Transverse colon (tissue), 4 donors: ENCODE results near the gene TBL1X. TPM values are rescaled to one million over a fixed set of nuclear protein-coding genes. Genes with fewer than 3 reads are reported as not detected.

ENCODE experiments used
- DNase-seq: peaks from one replicate; pipeline ENCODE4 v3.0.0-alpha.2; 2019
- H3K27ac ChIP-seq, 4 donors: fragments of 200-600 bp; sonication (generic); 2 replicates each; pipeline ENCODE4 v1.5.1; 2016 to 2018; ENCODE audit warnings: inconsistent platforms in 4 of 4
- H3K27me3 ChIP-seq: fragments of 200-600 bp; sonication (generic); 2 replicates; pipeline ENCODE4 v1.5.1; 2017; ENCODE audit warnings: inconsistent platforms
- H3K36me3 ChIP-seq, 4 donors: fragments of 200-600 bp; sonication (generic); 2 replicates each; pipeline ENCODE4 v1.5.1; 2017 to 2019; ENCODE audit warnings: inconsistent platforms in 4 of 4
- H3K4me1 ChIP-seq, 4 donors: fragments of 200-600 bp; sonication (generic); 2 replicates each; pipeline ENCODE4 v1.5.1; 2017 to 2020; ENCODE audit warnings: inconsistent platforms in 4 of 4
- H3K4me3 ChIP-seq, 4 donors: fragments of 200-600 bp; sonication (generic); 1 replicate in 1 of 4; 2 replicates in 3 of 4; pipeline versions ENCODE4 v1.5.1 to v1.6.1; 2017 to 2019; ENCODE audit warnings: inconsistent platforms in 4 of 4
- H3K9me3 ChIP-seq, 2 donors: fragments of 200-600 bp; sonication (generic); 2 replicates each; pipeline ENCODE4 v1.5.1; 2017 to 2019; ENCODE audit warnings: inconsistent platforms in 2 of 2
- CTCF ChIP-seq, 5 experiments: fragments of 200-600 bp in 3 of 5; fragments of 450-650 bp in 2 of 5; sonication (generic) in 3 of 5; IDR thresholded peaks; 1 replicate in 2 of 5; 2 replicates in 3 of 5; pipeline ENCODE4 v1.5.1; 2016 to 2017; ENCODE audit warnings: antibody characterized with exemption in 5 of 5, inconsistent platforms in 3 of 5, mild to moderate bottlenecking in 2 of 5, moderate library complexity in 1 of 5
- EP300 ChIP-seq: sonication (generic); formaldehyde crosslinking; IDR thresholded peaks from one replicate; pipeline ENCODE4 v1.6.1; 2017; ENCODE audit warnings: antibody characterized with exemption, low read depth
- POLR2A ChIP-seq: fragments of 450-650 bp; IDR thresholded peaks from one replicate; pipeline ENCODE4 v1.6.1; 2016; ENCODE audit warnings: antibody characterized with exemption, mild to moderate bottlenecking, moderate library complexity
- POLR2AphosphoS5 ChIP-seq, 3 donors: sonication (generic); formaldehyde crosslinking; IDR thresholded peaks; one replicate each; pipeline ENCODE4 v1.6.1; 2016; ENCODE audit warnings: antibody characterized with exemption in 3 of 3
- WGBS, 2 donors: methylation state at CpG; one replicate each; pipeline ENCODE4 v1.1.5; 2018; ENCODE audit warnings: low coverage in 1 of 2; 5-methylcytosine and 5-hydroxymethylcytosine counted together
- in situ Hi-C, 4 donors: fragments of 200-750 bp; cut with MboI; loops; one replicate each; pipeline versions ENCODE4 v1.15.0 to v1.15.1; 2017; ENCODE audit warnings: low sequenced_read_pairs in 3 of 4, low pct_ligation_motif_present in 1 of 4, low pct_unique_long_range_greater_than_20kb in 1 of 4
- intact Hi-C: fragments of 100-400 bp; cut with DNase I; formaldehyde crosslinking; loops from one replicate; pipeline ENCODE4 v1.15.1; 2023; ENCODE audit warnings: low total_unique reads
- total RNA-seq, 4 donors: library from RNA; depleted of rRNA; stranded (reverse); fragments of >200 nt; gene quantifications; one replicate each; pipeline ENCODE4 v1.1.0, GENCODE V29; 2016

Gene TBL1X
- total RNA-seq, 4 donors from 2014 or later: 3.4 to 16.8 (median 13.0) TPM

- in situ Hi-C loops: loop anchor here in 3 of 4 donors (10.0 to 25.0 kb wide), 4 partner anchors 730 to 893 kb away; partner anchors contain the start of gene FAM9A (in 1 of the 3)
Measured at GRCh38 chrX:9704876-9705465, 240.1 kb downstream of the TBL1X start.

GRCh38 chrX:9706421-9706820 is 241.6 kb downstream of the TBL1X start:
- Histone ChIP-seq H3K9me3 (no peaks in the 10 kb centered on the region), H3K4me1 (peaks cover 0 to 4% (median 2%) of the 10 kb centered on the region in 4 donors), H3K27ac (no peak overlapping the region), H3K27me3 (no peaks in the 10 kb centered on the region), H3K36me3 (no peaks in the 10 kb centered on the region), H3K4me3 (no peak overlapping the region)
- intact Hi-C loops: no loop called here
- in situ Hi-C loops: loop anchor here in 3 of 4 donors (10.0 to 25.0 kb wide), 4 partner anchors 732 to 894 kb away; partner anchors contain the start of gene FAM9A (in 1 of the 3)
- no peak for DNase-seq
- 81% methylated on average over 4 of the region's 4 CpGs; no CpG with 5 or more reads in 1 of the 2 donors for WGBS, 2 donors
- TF ChIP-seq POLR2AphosphoS5 (IDR thresholded peaks at IDR 0.05): no peak
- no peak for TF ChIP-seq POLR2A
- TF ChIP-seq EP300: no peak
- no peak for TF ChIP-seq CTCF (IDR thresholded peaks at IDR 0.05)

More at GRCh38 chrX:9704876-9705465, 240.1 kb downstream of the TBL1X start:
- Histone ChIP-seq H3K9me3 (no peaks in the 10 kb centered on the region), H3K36me3 (no peaks in the 10 kb centered on the region), H3K4me1 (peaks cover 0 to 4% (median 2%) of the 10 kb centered on the region in 4 donors), H3K27ac (no peak overlapping the region), H3K4me3 (no peak overlapping the region), H3K27me3 (no peaks in the 10 kb centered on the region)
- WGBS, 2 donors: 86 to 100% methylated on average over 2 to 6 of the region's 6 CpGs
- DNase-seq: no peak
- TF ChIP-seq CTCF (IDR thresholded peaks at IDR 0.05) (no peak), POLR2A (no peak), EP300 (no peak), POLR2AphosphoS5 (IDR thresholded peaks at IDR 0.05) (no peak)
- intact Hi-C loops: no loop called here

GRCh38 chrX:9707306-9708033 is 242.6 kb downstream of the TBL1X start:
- H3K27me3 ChIP-seq: no peaks in the 10 kb centered on the region
- no peak for TF ChIP-seq POLR2A
- no peak for TF ChIP-seq EP300
- TF ChIP-seq CTCF (IDR thresholded peaks at IDR 0.05): no peak
- no peak for TF ChIP-seq POLR2AphosphoS5 (IDR thresholded peaks at IDR 0.05)
- no peak overlapping the region for H3K27ac ChIP-seq
- in situ Hi-C loops: loop anchor here in 3 of 4 donors (10.0 to 25.0 kb wide), 4 partner anchors 733 to 895 kb away; partner anchors contain the start of gene FAM9A (in 1 of the 3)
- no peaks in the 10 kb centered on the region for H3K36me3 ChIP-seq
- no peaks in the 10 kb centered on the region for H3K9me3 ChIP-seq
- 40 to 78% methylated on average over 1 to 13 of the region's 13 CpGs for WGBS, 2 donors
- DNase-seq: no peak
- intact Hi-C loops: no loop called here
- H3K4me3 ChIP-seq: no peak overlapping the region
- peaks cover 0 to 4% (median 2%) of the 10 kb centered on the region in 4 donors for H3K4me1 ChIP-seq

- 78% methylated on average over 10 of the region's 10 CpGs; no CpG with 5 or more reads in 1 of the 2 donors for WGBS, 2 donors
- Histone ChIP-seq H3K36me3 (no peaks in the 10 kb centered on the region), H3K4me3 (no peak overlapping the region), H3K27ac (no peak overlapping the region), H3K9me3 (no peaks in the 10 kb centered on the region), H3K4me1 (peaks cover 0 to 4% (median 2%) of the 10 kb centered on the region in 4 donors), H3K27me3 (no peaks in the 10 kb centered on the region)
- DNase-seq: no peak
- TF ChIP-seq POLR2AphosphoS5 (IDR thresholded peaks at IDR 0.05): no peak
- TF ChIP-seq CTCF (IDR thresholded peaks at IDR 0.05): no peak
- no peak for TF ChIP-seq EP300
- no peak for TF ChIP-seq POLR2A
- in situ Hi-C loops: loop anchor here in 3 of 4 donors (10.0 to 25.0 kb wide), 4 partner anchors 733 to 896 kb away; partner anchors contain the start of gene FAM9A (in 1 of the 3)
- intact Hi-C loops: no loop called here
Measured at GRCh38 chrX:9708086-9708485, 243.2 kb downstream of the TBL1X start.
